OCI-LY1 (cell line): ENCODE data around the gene DTX3L.

ENCODE experiments used
- H2AFZ ChIP-seq: fragments of 200-600 bp; sonication (generic), shearing (Covaris generic); 2 replicates; pipeline ENCODE4 v1.6.0; 2014; ENCODE audit warnings: antibody characterized with exemption, mild to moderate bottlenecking, low read length
- H3F3A ChIP-seq: fragments of 200-600 bp; sonication (generic), shearing (Covaris generic); 2 replicates; pipeline ENCODE4 v1.6.0; 2014; ENCODE audit warnings: mild to moderate bottlenecking, antibody characterized with exemption, low read length, moderate library complexity; ENCODE audit not compliant: insufficient read depth
- H3K27ac ChIP-seq: fragments of 200-600 bp; sonication (generic); 2 replicates; pipeline ENCODE4 v1.5.1; 2014; ENCODE audit warnings: low read length, mixed run types, mild to moderate bottlenecking, low read depth; ENCODE audit not compliant: poor library complexity, severe bottlenecking
- H3K27me3 ChIP-seq: fragments of 200-600 bp; sonication (generic); 2 replicates; pipeline ENCODE4 v1.6.0; 2014; ENCODE audit warnings: antibody characterized with exemption, mild to moderate bottlenecking, low read length, moderate library complexity; ENCODE audit not compliant: insufficient read depth
- H3K36me3 ChIP-seq: fragments of 200-600 bp; sonication (generic); 2 replicates; pipeline ENCODE4 v1.6.1; 2014; ENCODE audit warnings: mild to moderate bottlenecking, antibody characterized with exemption, low read length, moderate library complexity, mixed read lengths; ENCODE audit not compliant: insufficient read depth
- H3K4me1 ChIP-seq: fragments of 200-600 bp; sonication (generic); 2 replicates; pipeline ENCODE4 v1.5.1; 2014; ENCODE audit warnings: mild to moderate bottlenecking, low read length, moderate library complexity; ENCODE audit not compliant: insufficient read depth, severe bottlenecking
- H3K4me2 ChIP-seq: fragments of 200-600 bp; sonication (generic), shearing (Covaris generic); 2 replicates; pipeline ENCODE4 v1.6.1; 2014; ENCODE audit warnings: low read length
- H3K4me3 ChIP-seq: fragments of 200-600 bp; sonication (generic); 2 replicates; pipeline ENCODE4 v1.5.1; 2014; ENCODE audit warnings: low read length, low read depth, mild to moderate bottlenecking, mixed read lengths; ENCODE audit not compliant: poor library complexity, severe bottlenecking
- H3K79me2 ChIP-seq: fragments of 200-600 bp; shearing (Covaris generic); 2 replicates; pipeline ENCODE4 v1.6.1; 2016; ENCODE audit warnings: mixed run types, low read length, mixed read lengths; ENCODE audit not compliant: insufficient read depth
- H3K9ac ChIP-seq: fragments of 200-600 bp; sonication (generic), shearing (Covaris generic); 2 replicates; pipeline ENCODE4 v1.6.1; 2014; ENCODE audit warnings: mild to moderate bottlenecking, low read length, mixed read lengths
- H3K9me2 ChIP-seq: fragments of 200-600 bp; sonication (generic), shearing (Covaris generic); 2 replicates; pipeline ENCODE4 v1.6.1; 2014; ENCODE audit warnings: low read depth, mild to moderate bottlenecking, low read length, mixed read lengths
- H3K9me3 ChIP-seq: fragments of 200-600 bp; shearing (Covaris generic); 2 replicates; pipeline ENCODE4 v1.6.1; 2014; ENCODE audit warnings: low read length, mixed read lengths
- H4K20me1 ChIP-seq: fragments of 200-600 bp; sonication (generic), shearing (Covaris generic); 2 replicates; pipeline ENCODE4 v1.6.0; 2016; ENCODE audit warnings: mild to moderate bottlenecking, low read length; ENCODE audit not compliant: insufficient read depth
- EZH2 ChIP-seq: fragments of 200-600 bp; sonication (generic), shearing (Covaris generic); IDR thresholded peaks from 2 replicates; pipeline ENCODE4 v1.8.0; 2017; ENCODE audit warnings: borderline replicate concordance, mixed run types, mild to moderate bottlenecking, antibody characterized with exemption, low read length, moderate library complexity, mixed read lengths
- TF ChIP-seq, protein P1 (sequence below): fragments of 200-600 bp; sonication (generic), shearing (Covaris generic); IDR thresholded peaks from 2 replicates; pipeline ENCODE4 v1.5.1; 2017; ENCODE audit warnings: mild to moderate bottlenecking, antibody characterized with exemption, low read length, moderate library complexity, mixed read lengths

DTX3L gene

DNA sequence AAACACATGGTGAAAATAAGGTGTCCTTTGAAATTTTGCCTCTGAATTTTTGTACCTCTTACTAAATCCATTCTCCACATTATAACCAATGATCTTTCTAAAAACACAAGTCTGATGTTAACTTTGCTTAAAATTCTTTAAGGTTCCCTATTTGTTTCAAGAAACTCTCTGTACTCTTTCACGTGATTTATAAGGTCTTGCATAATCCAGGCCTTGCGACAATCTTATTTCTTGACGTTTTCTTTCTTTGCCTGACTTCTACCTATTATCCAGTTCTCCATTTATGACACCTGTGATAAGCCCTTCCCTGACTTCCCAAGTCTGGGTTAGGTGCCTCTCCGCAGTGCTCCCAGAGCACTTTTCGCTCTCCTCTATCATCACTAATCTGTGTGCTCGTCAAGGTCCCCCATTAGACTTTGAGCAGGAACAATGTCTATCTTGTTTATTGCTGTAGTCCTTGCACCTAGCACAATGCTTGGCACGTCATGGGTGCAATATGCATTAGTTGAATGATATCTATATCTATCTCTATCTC, 25.1 kb upstream of the DTX3L start:
- H3K9ac ChIP-seq = no peak overlapping the region
- no peaks in the 10 kb centered on the region for H3F3A ChIP-seq
- no peak overlapping the region for H3K4me2 ChIP-seq
- no peaks in the 10 kb centered on the region for H3K9me3 ChIP-seq
- no peaks in the 10 kb centered on the region for H3K27me3 ChIP-seq
- no peaks in the 10 kb centered on the region for H4K20me1 ChIP-seq
- H2AFZ ChIP-seq = no peak overlapping the region
- no peak overlapping the region for H3K4me3 ChIP-seq
- no peak overlapping the region for H3K27ac ChIP-seq
- no peaks in the 10 kb centered on the region for H3K36me3 ChIP-seq
- no peaks in the 10 kb centered on the region for H3K4me1 ChIP-seq
- H3K9me2 ChIP-seq = no peaks in the 10 kb centered on the region
- TF ChIP-seq, protein P1, sequence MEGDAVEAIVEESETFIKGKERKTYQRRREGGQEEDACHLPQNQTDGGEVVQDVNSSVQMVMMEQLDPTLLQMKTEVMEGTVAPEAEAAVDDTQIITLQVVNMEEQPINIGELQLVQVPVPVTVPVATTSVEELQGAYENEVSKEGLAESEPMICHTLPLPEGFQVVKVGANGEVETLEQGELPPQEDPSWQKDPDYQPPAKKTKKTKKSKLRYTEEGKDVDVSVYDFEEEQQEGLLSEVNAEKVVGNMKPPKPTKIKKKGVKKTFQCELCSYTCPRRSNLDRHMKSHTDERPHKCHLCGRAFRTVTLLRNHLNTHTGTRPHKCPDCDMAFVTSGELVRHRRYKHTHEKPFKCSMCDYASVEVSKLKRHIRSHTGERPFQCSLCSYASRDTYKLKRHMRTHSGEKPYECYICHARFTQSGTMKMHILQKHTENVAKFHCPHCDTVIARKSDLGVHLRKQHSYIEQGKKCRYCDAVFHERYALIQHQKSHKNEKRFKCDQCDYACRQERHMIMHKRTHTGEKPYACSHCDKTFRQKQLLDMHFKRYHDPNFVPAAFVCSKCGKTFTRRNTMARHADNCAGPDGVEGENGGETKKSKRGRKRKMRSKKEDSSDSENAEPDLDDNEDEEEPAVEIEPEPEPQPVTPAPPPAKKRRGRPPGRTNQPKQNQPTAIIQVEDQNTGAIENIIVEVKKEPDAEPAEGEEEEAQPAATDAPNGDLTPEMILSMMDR = no peak
- TF ChIP-seq EZH2 = no peak
- no peaks in the 10 kb centered on the region for H3K79me2 ChIP-seq

DNA sequence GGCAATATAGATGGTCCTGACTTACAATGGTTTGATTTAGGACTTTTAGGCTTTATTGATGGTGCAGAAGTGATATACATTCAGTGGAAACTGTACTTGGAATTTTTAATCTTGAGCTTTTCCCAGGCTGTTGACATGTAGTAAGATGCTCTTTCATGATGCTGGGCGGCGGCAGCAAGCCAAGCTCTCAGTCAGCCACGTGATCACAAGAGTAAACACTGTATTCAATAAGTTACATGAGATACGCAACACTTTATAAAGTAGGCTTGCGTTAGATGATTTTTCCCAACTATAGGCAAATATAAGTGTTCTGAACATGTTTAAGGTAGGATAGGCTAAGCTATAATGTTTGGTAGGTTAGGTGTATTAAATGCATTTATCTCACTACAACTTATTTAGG, 18.0 kb upstream of the DTX3L start:
- Histone ChIP-seq H3K9ac (no peak overlapping the region), H3K27ac (no peak overlapping the region), H3K27me3 (no peaks in the 10 kb centered on the region), H3F3A (no peaks in the 10 kb centered on the region), H4K20me1 (no peaks in the 10 kb centered on the region), H3K36me3 (no peaks in the 10 kb centered on the region), H3K4me2 (no peak overlapping the region), H3K9me2 (no peaks in the 10 kb centered on the region), H2AFZ (no peak overlapping the region), H3K4me3 (no peak overlapping the region), H3K4me1 (no peaks in the 10 kb centered on the region), H3K79me2 (no peaks in the 10 kb centered on the region), H3K9me3 (no peaks in the 10 kb centered on the region)
- TF ChIP-seq EZH2 = no peak
- TF ChIP-seq, protein P1 = no peak

DNA sequence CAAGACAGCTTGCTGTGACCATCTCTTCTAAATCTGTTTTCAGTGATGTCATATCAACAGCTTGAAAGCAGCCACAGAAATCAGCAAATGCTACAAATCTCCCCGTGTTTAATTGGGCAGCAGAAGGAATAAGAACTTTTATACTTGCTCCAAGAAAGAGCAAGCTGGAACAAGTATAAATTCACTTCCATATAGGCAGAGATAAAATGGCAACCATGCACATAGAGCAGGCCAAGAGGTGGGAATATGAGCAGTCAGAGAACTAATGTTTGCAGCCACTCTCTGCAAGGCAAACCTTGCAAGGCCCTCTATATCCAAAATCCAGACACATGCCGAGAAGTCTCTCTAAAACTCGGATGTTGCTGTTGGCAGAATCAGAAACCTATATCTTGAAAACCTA, 16.1 kb upstream of the DTX3L start:
- no peak overlapping the region for H3K4me2 ChIP-seq
- TF ChIP-seq, protein P1 = no peak
- no peak for TF ChIP-seq EZH2
- no peaks in the 10 kb centered on the region for H3K36me3 ChIP-seq
- no peaks in the 10 kb centered on the region for H4K20me1 ChIP-seq
- no peaks in the 10 kb centered on the region for H3K9me3 ChIP-seq
- H3K9ac ChIP-seq = no peak overlapping the region
- H3K79me2 ChIP-seq = no peaks in the 10 kb centered on the region
- H2AFZ ChIP-seq = no peak overlapping the region
- no peaks in the 10 kb centered on the region for H3K9me2 ChIP-seq
- H3F3A ChIP-seq = no peaks in the 10 kb centered on the region
- H3K4me1 ChIP-seq = no peaks in the 10 kb centered on the region
- no peak overlapping the region for H3K27ac ChIP-seq
- H3K27me3 ChIP-seq = no peaks in the 10 kb centered on the region
- H3K4me3 ChIP-seq = no peak overlapping the region
